Endodermal cell (in vitro differentiated cells): ENCODE data around the gene COG3. TPM values are rescaled to one million over a fixed set of nuclear protein-coding genes. Genes with fewer than 3 reads are reported as not detected.

Experiments used
- DNase-seq: peaks from one replicate; pipeline ENCODE4 v3.0.0-alpha.2; 2017
- H3K27ac ChIP-seq: 2 replicates; pipeline ENCODE4 v1.5.1; 2013; ENCODE audit warnings: mild to moderate bottlenecking, low read depth, low read length, moderate library complexity
- H3K27me3 ChIP-seq: 2 replicates; pipeline ENCODE4 v1.6.1; 2013; ENCODE audit warnings: mild to moderate bottlenecking, low read length, moderate library complexity; ENCODE audit not compliant: insufficient read depth, control insufficient read depth, poor library complexity, severe bottlenecking
- H3K36me3 ChIP-seq: 2 replicates; pipeline ENCODE4 v1.7.0; 2013; ENCODE audit warnings: mild to moderate bottlenecking, low read length, moderate library complexity; ENCODE audit not compliant: control insufficient read depth, insufficient read depth
- H3K4me1 ChIP-seq: one replicate; pipeline ENCODE4 v1.7.0; 2013; ENCODE audit warnings: low read length; ENCODE audit not compliant: control insufficient read depth, insufficient read depth
- H3K4me3 ChIP-seq: 2 replicates; pipeline ENCODE4 v1.5.1; 2013; ENCODE audit warnings: mild to moderate bottlenecking, low read length, moderate library complexity
- H3K9ac ChIP-seq: 2 replicates; pipeline ENCODE4 v1.6.1; 2013; ENCODE audit warnings: mild to moderate bottlenecking, low read length, moderate library complexity; ENCODE audit not compliant: poor library complexity, severe bottlenecking; ENCODE audit errors: extremely low read depth
- H3K9me3 ChIP-seq: 2 replicates; pipeline ENCODE4 v1.6.1; 2013; ENCODE audit warnings: mild to moderate bottlenecking, low read length, moderate library complexity; ENCODE audit not compliant: control insufficient read depth
- H3K27ac Mint-ChIP-seq: 2 replicates; pipeline ENCODE4 v1.8.0; 2020; ENCODE audit warnings: mixed read lengths
- H3K27me3 Mint-ChIP-seq: 2 replicates; pipeline ENCODE4 v1.8.0; 2021; ENCODE audit warnings: mild to moderate bottlenecking, mixed read lengths; ENCODE audit not compliant: insufficient read depth
- H3K36me3 Mint-ChIP-seq: 2 replicates; pipeline ENCODE4 v1.8.0; 2020; ENCODE audit warnings: low read depth, mixed read lengths
- H3K4me1 Mint-ChIP-seq: 2 replicates; pipeline ENCODE4 v1.8.0; 2020; ENCODE audit warnings: mixed read lengths
- H3K4me3 Mint-ChIP-seq: 2 replicates; pipeline ENCODE4 v1.8.0; 2020; ENCODE audit warnings: mild to moderate bottlenecking, moderate library complexity, mixed read lengths
- H3K9me3 Mint-ChIP-seq: 2 replicates; pipeline ENCODE4 v1.8.0; 2020; ENCODE audit warnings: mild to moderate bottlenecking, mixed read lengths
- WGBS, 2 experiments: methylation state at CpG; one replicate each; pipeline versions ENCODE4 v1.1.5 to v1.1.7; 2013; ENCODE audit warnings: missing lambda C conversion rate in 2 of 2, mixed read lengths in 1 of 2; ENCODE audit not compliant: insufficient coverage in 1 of 2, insufficient read length in 1 of 2; 5-methylcytosine and 5-hydroxymethylcytosine counted together
- total RNA-seq, 2 donors: library from RNA; stranded (reverse); fragmentation: NEBNext Ultra II Directional in 1 of 2; extraction: Animal tissue kit (Norgen Biotek cat#: 25700) in 1 of 2; gene quantifications; 2 replicates in 1 of 2; 3 replicates in 1 of 2; pipeline ENCODE4 v1.2.1, GENCODE V29; 2021
- TF ChIP-seq, protein P1 (sequence below): fragments of 200-600 bp; sonication (generic); conservative IDR thresholded peaks from 2 replicates; pipeline ENCODE4 v1.5.0; 2021; ENCODE audit warnings: antibody characterized with exemption, mild to moderate bottlenecking

COG3 gene
- total RNA-seq, 2 donors from 2014 or later: 21.8 to 23.8 TPM

DNA sequence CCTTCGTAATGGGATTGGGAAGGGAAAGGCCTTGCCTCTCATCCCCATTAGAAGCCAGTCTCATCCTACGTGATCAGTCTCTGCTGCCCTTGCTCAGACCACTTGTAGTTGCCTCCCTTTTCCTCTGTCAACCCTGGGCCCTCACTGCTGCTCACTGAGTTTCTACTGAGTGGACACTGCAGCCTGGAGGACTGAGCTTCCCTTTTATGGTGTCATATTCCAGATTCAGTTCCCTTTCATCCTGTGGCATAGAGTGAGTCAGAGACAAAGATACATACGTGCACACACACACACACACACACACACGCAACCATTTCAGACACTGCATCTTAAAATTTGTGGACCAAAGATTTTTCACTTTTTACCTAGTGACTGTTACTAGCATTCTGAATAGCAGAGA lies 56.6 kb downstream of the COG3 start:
- H3K4me3 Mint-ChIP-seq: no peak overlapping the region

DNA sequence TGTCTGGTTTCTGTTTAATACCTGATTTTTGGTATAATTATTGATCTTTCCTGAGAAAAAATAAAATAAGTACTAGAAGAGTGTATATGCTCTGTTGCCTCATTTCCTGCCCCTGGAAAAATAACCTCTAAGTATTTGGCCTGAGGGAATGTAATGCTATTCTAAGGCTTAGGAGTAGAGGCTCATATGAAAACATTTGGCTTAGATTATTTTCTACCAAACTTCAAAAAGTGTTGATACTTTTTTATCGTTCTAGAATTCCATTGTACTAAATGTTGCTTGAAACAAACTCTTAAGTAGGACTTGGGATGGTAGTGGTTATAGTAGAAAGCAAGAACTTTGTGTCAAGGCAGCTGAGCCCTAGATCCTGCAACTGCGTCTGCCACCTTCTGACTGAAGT lies 57.8 kb downstream of the COG3 start:
- peaks cover 43% of the 10 kb centered on the region for H3K36me3 Mint-ChIP-seq
- Histone ChIP-seq H3K4me1 (peaks cover 25% of the 10 kb centered on the region), H3K4me3 (no peak overlapping the region), H3K36me3 (peaks cover 54% of the 10 kb centered on the region), H3K27ac (no peak overlapping the region), H3K9me3 (no peaks in the 10 kb centered on the region), H3K9ac (no peak overlapping the region), H3K27me3 (no peaks in the 10 kb centered on the region)
- TF ChIP-seq, protein P1, sequence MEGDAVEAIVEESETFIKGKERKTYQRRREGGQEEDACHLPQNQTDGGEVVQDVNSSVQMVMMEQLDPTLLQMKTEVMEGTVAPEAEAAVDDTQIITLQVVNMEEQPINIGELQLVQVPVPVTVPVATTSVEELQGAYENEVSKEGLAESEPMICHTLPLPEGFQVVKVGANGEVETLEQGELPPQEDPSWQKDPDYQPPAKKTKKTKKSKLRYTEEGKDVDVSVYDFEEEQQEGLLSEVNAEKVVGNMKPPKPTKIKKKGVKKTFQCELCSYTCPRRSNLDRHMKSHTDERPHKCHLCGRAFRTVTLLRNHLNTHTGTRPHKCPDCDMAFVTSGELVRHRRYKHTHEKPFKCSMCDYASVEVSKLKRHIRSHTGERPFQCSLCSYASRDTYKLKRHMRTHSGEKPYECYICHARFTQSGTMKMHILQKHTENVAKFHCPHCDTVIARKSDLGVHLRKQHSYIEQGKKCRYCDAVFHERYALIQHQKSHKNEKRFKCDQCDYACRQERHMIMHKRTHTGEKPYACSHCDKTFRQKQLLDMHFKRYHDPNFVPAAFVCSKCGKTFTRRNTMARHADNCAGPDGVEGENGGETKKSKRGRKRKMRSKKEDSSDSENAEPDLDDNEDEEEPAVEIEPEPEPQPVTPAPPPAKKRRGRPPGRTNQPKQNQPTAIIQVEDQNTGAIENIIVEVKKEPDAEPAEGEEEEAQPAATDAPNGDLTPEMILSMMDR: peak; percentile 38
- H3K27me3 Mint-ChIP-seq: no peaks in the 10 kb centered on the region
- 70 to 79% methylated on average over 2 of the region's 2 CpGs for WGBS, 2 experiments
- H3K4me1 Mint-ChIP-seq: peaks cover 67% of the 10 kb centered on the region
- no peak for DNase-seq
- H3K27ac Mint-ChIP-seq: peak overlapping the region; percentile 80
- H3K9me3 Mint-ChIP-seq: no peaks in the 10 kb centered on the region
- H3K4me3 Mint-ChIP-seq: no peak overlapping the region

More for the DNA sequence above, 56.6 kb downstream of the COG3 start:
- Histone ChIP-seq H3K36me3 (peaks cover 65% of the 10 kb centered on the region), H3K27me3 (no peaks in the 10 kb centered on the region), H3K27ac (no peak overlapping the region), H3K9me3 (no peaks in the 10 kb centered on the region), H3K4me3 (no peak overlapping the region), H3K9ac (no peak overlapping the region), H3K4me1 (peaks cover 22% of the 10 kb centered on the region)
- H3K36me3 Mint-ChIP-seq: peaks cover 47% of the 10 kb centered on the region
- DNase-seq: no peak
- TF ChIP-seq, protein P1: no peak
- 52 to 93% methylated on average over 2 to 4 of the region's 4 CpGs for WGBS, 2 experiments
- no peaks in the 10 kb centered on the region for H3K9me3 Mint-ChIP-seq
- H3K27ac Mint-ChIP-seq: peak overlapping the region; percentile 31
- peaks cover 57% of the 10 kb centered on the region for H3K4me1 Mint-ChIP-seq
- no peaks in the 10 kb centered on the region for H3K27me3 Mint-ChIP-seq

DNA sequence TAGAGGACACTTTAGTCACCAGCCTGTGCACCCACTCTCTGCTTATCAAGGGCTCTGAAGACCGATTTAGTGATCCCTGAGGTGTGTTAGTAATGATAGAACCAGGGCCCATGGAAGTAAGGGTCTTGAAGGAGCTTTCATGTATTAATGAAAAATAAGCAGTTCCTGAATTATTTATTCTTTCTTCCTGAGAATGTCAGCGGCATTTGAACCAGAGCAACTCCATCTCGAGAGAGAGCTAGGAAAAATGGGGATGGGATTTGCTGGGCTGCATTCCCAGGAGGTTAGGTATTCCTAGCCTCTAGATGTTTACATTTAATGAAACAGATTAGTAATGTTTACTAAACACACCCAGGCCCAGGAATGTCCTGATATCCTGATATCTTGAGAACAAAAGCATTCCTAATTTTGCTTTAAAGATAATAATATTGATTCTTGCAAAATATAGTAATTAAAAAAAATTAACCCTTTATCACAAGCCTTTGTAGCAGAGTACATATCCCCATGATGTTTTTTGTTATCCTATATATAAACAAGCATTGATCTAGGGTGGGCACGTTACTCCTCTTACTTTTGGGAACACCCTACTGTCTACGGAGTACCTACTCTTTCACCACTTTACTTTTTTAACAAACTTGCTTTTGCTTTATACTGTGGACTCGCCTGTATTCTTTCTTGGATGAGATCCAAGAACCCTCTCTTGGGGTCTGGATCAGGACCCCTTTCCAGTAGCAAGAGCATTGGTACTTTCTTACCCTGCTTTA lies 63.1 kb downstream of the COG3 start:
- H3K27me3 Mint-ChIP-seq: no peaks in the 10 kb centered on the region
- Histone ChIP-seq H3K4me1 (peaks cover 13% of the 10 kb centered on the region), H3K27ac (peak overlapping the region; percentile 69), H3K4me3 (peak overlapping the region; percentile 61), H3K9me3 (no peaks in the 10 kb centered on the region), H3K9ac (peak overlapping the region; percentile 76), H3K36me3 (peaks cover 63% of the 10 kb centered on the region), H3K27me3 (no peaks in the 10 kb centered on the region)
- H3K9me3 Mint-ChIP-seq: no peaks in the 10 kb centered on the region
- 67 to 86% methylated on average over 1 to 6 of the region's 6 CpGs for WGBS, 2 experiments
- peak overlapping the region; percentile 19 for H3K4me3 Mint-ChIP-seq
- DNase-seq: no peak
- peaks cover 36% of the 10 kb centered on the region for H3K36me3 Mint-ChIP-seq
- TF ChIP-seq, protein P1: no peak
- H3K4me1 Mint-ChIP-seq: peaks cover 53% of the 10 kb centered on the region
- peak overlapping the region; percentile 99 for H3K27ac Mint-ChIP-seq
